Stomach (tissue), 9 donors: ENCODE data around the gene TXNDC17. TPM values are rescaled to one million over a fixed set of nuclear protein-coding genes. Genes with fewer than 3 reads are reported as not detected.
"Not testable (repeated sequence)": the region's sequence is repeated elsewhere in the genome, so short reads cannot be mapped to it uniquely, and the experiment has no call there.

Source experiments
- DNase-seq, 2 donors: peaks; one replicate each; pipeline versions ENCODE4 v3.0.0 to v3.0.0-alpha.2; 2013 to 2019
- H3K27ac ChIP-seq, 5 donors: fragments of 200-600 bp in 4 of 5; sonication (generic) in 4 of 5; one replicate each; pipeline ENCODE4 v1.5.1; 2013 to 2019; ENCODE audit warnings: mild to moderate bottlenecking in 1 of 5, moderate library complexity in 1 of 5
- H3K27me3 ChIP-seq, 3 donors: fragments of 200-600 bp; sonication (generic); one replicate each; pipeline ENCODE4 v1.5.1; 2017 to 2019; ENCODE audit warnings: mixed run types in 1 of 3
- H3K36me3 ChIP-seq, 4 donors: fragments of 200-600 bp; sonication (generic); 1 replicate in 3 of 4; 2 replicates in 1 of 4; pipeline ENCODE4 v1.5.1; 2016 to 2019
- H3K4me1 ChIP-seq, 4 donors: fragments of 200-600 bp; sonication (generic); one replicate each; pipeline ENCODE4 v1.5.1; 2016 to 2019
- H3K4me3 ChIP-seq, 4 donors: fragments of 200-600 bp; sonication (generic) in 3 of 4; one replicate each; pipeline ENCODE4 v1.5.1; 2016 to 2019; ENCODE audit warnings: mild to moderate bottlenecking in 1 of 4
- H3K9me3 ChIP-seq, 4 donors: fragments of 200-600 bp; sonication (generic); one replicate each; pipeline ENCODE4 v1.5.1; 2016 to 2019
- EP300 ChIP-seq: sonication (generic); formaldehyde crosslinking; IDR thresholded peaks from one replicate; pipeline ENCODE4 v1.6.1; 2017; ENCODE audit warnings: antibody characterized with exemption
- POLR2A ChIP-seq, 4 donors: fragments of 450-650 bp; IDR thresholded peaks; one replicate each; pipeline ENCODE4 v1.6.1; 2016; ENCODE audit warnings: antibody characterized with exemption in 4 of 4, control low read depth in 2 of 4, mild to moderate bottlenecking in 1 of 4, moderate library complexity in 1 of 4
- POLR2AphosphoS5 ChIP-seq, 3 donors: sonication (generic); formaldehyde crosslinking; IDR thresholded peaks; one replicate each; pipeline ENCODE4 v1.6.1; 2016; ENCODE audit warnings: antibody characterized with exemption in 3 of 3
- WGBS, 5 donors: extraction: QIAGEN DNeasy Blood & Tissue Kit in 3 of 5; methylation state at CpG; one replicate each; pipeline versions ENCODE4 v1.1.5 to v1.1.7; 2013 to 2018; 5-methylcytosine and 5-hydroxymethylcytosine counted together
- intact Hi-C: fragments of 100-400 bp; cut with DNase I; formaldehyde crosslinking; loops from one replicate; pipeline ENCODE4 v1.15.1; 2023; ENCODE audit warnings: low total_unique reads
- polyA plus RNA-seq, 3 donors: library from polyadenylated mRNA; stranded (reverse); fragments of 200-250 nt; gene quantifications; one replicate each; pipeline ENCODE4 v1.2.3, GENCODE V29; 2013
- total RNA-seq, 5 donors: library from RNA; depleted of rRNA; stranded (reverse); fragments of >200 nt; gene quantifications; one replicate each; pipeline versions ENCODE4 v1.1.0 to v1.2.3, GENCODE V29; 2014 to 2016
- TF ChIP-seq, protein P1 (sequence below), 7 experiments: fragments of 450-650 bp in 4 of 7; fragments of 200-600 bp in 3 of 7; sonication (generic) in 3 of 7; IDR thresholded peaks; one replicate each; pipeline ENCODE4 v1.5.1; 2016 to 2019; ENCODE audit warnings: antibody characterized with exemption in 7 of 7, control low read depth in 2 of 7, mild to moderate bottlenecking in 1 of 7
- donor health status: healthy with polysubstance abuse.
- donor health status: Bipolar disorder and iron deficiency.
- donor health status: healthy.

Gene TXNDC17
- total and polyA plus RNA-seq, 8 donors: 28.7 to 375 (median 169) TPM; not detected in 1

DNA sequence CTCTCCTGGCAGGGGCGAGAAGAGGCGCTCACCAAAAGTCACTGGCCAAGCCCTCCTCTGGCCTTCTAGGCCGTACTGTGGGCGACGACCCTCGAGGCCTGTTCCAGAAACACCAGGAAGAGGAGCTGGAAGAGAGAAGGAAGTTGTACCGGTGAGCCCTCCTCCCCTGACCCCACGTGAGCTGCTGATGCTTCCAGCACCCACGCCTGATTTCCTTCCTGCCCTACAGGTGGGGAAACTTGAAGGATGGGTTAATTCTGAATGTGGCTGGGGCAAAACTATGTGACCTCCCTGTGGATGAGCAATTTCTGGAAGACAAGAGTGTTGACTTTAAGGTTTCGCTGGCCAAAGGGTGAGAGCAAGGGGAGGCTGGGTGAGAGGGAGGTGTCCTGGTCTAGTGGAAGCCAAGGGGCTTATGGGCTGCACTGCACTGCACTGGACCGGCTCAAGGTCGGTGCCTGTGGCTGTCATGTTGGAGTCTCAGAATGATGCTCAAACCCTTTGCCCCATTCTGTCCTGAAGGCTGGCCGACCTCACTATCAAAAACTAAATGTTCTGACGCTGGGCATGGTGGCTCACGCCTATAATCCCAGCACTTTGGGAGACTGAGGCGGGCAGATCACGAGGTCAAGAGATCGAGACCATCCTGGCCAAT lies 16.9 kb downstream of the TXNDC17 start:
- Histone ChIP-seq H3K4me1 (peaks cover 0 to 37% (median 22%) of the 10 kb centered on the region in 4 donors), H3K9me3 (peaks cover 0 to 6% (median 0%) of the 10 kb centered on the region in 4 donors), H3K27me3 (peaks cover 7 to 67% (median 26%) of the 10 kb centered on the region in 3 donors), H3K4me3 (peak overlapping the region in 1 of 4 donors; percentile 41), H3K36me3 (no peaks in the 10 kb centered on the region), H3K27ac (no peak overlapping the region)
- TF ChIP-seq POLR2AphosphoS5 (IDR thresholded peaks at IDR 0.05) (no peak), POLR2A (IDR thresholded peaks at IDR 0.05) (no peak), EP300 (no peak)
- TF ChIP-seq, protein P1, sequence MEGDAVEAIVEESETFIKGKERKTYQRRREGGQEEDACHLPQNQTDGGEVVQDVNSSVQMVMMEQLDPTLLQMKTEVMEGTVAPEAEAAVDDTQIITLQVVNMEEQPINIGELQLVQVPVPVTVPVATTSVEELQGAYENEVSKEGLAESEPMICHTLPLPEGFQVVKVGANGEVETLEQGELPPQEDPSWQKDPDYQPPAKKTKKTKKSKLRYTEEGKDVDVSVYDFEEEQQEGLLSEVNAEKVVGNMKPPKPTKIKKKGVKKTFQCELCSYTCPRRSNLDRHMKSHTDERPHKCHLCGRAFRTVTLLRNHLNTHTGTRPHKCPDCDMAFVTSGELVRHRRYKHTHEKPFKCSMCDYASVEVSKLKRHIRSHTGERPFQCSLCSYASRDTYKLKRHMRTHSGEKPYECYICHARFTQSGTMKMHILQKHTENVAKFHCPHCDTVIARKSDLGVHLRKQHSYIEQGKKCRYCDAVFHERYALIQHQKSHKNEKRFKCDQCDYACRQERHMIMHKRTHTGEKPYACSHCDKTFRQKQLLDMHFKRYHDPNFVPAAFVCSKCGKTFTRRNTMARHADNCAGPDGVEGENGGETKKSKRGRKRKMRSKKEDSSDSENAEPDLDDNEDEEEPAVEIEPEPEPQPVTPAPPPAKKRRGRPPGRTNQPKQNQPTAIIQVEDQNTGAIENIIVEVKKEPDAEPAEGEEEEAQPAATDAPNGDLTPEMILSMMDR (IDR thresholded peaks at IDR 0.05): no peak
- DNase-seq: no peak
- 78 to 88% (median 83%) methylated on average over 17 to 18 of the region's 18 CpGs for WGBS, 5 donors
- intact Hi-C loops: no loop called here

DNA sequence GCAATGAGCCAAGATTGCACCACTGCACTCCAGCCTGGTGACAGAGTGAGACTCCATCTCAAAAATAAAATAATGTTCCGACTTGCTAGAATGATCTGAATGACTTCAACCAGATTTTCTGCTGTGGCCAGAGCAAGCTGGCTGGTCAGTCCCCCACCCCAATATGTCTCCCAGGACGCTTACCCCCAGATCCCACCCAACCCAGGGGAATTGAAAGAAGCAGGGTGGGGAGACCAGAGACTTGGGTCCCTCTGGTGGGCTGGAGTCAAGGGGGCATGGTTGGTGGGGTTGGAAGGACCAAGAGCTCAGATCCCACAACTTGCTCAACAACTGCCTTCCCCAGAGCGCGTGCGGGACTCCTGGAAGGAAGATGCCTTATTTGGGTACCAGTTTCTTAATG lies 17.6 kb downstream of the TXNDC17 start:
- DNase-seq: not testable (repeated sequence)

DNA sequence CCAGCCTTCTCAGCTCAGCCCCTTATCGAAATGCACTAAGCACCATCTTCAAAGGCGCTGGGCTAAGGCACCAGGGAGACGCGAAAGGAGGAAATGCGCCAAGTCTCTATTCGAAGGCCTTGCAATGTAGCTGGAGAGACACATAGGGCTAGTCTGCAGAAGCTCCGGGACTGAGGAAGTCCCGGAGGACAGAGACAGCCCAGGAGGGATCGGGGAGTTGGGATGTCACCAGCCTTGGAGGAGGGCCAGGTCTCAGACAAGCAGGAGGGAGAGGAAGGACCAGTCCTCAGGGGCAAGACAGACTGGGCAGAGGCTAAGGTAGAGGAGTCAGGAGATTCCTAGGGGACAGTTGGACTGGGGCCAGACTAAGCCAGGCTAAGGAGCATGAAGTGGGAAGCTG lies 19.2 kb downstream of the TXNDC17 start:
- H3K4me1 ChIP-seq: peaks cover 0 to 14% (median 5%) of the 10 kb centered on the region in 4 donors
- WGBS, 5 donors: 80 to 87% (median 84%) methylated on average over 9 of the region's 9 CpGs
- H3K36me3 ChIP-seq: no peaks in the 10 kb centered on the region
- intact Hi-C loops: loop anchor here (10.0 kb wide), 2 partner anchors 185 to 345 kb away; no protein-coding TSS in a partner anchor
- DNase-seq: no peak
- H3K27ac ChIP-seq: no peak overlapping the region
- H3K27me3 ChIP-seq: peaks cover 3 to 50% (median 15%) of the 10 kb centered on the region in 3 donors
- H3K4me3 ChIP-seq: no peak overlapping the region
- no peaks in the 10 kb centered on the region for H3K9me3 ChIP-seq
- TF ChIP-seq POLR2AphosphoS5 (IDR thresholded peaks at IDR 0.05): no peak
- TF ChIP-seq POLR2A (IDR thresholded peaks at IDR 0.05): no peak

More for the DNA sequence above, 17.6 kb downstream of the TXNDC17 start:
- Histone ChIP-seq H3K4me1 (peaks cover 0 to 30% (median 15%) of the 10 kb centered on the region in 4 donors), H3K27me3 (peaks cover 7 to 67% (median 26%) of the 10 kb centered on the region in 3 donors)
- H3K4me3 ChIP-seq, H3K36me3 ChIP-seq, H3K27ac ChIP-seq, intact Hi-C loops, H3K9me3 ChIP-seq: not testable (repeated sequence)
- 87 to 100% (median 95%) methylated on average over 2 to 5 of the region's 5 CpGs for WGBS, 5 donors

DNA sequence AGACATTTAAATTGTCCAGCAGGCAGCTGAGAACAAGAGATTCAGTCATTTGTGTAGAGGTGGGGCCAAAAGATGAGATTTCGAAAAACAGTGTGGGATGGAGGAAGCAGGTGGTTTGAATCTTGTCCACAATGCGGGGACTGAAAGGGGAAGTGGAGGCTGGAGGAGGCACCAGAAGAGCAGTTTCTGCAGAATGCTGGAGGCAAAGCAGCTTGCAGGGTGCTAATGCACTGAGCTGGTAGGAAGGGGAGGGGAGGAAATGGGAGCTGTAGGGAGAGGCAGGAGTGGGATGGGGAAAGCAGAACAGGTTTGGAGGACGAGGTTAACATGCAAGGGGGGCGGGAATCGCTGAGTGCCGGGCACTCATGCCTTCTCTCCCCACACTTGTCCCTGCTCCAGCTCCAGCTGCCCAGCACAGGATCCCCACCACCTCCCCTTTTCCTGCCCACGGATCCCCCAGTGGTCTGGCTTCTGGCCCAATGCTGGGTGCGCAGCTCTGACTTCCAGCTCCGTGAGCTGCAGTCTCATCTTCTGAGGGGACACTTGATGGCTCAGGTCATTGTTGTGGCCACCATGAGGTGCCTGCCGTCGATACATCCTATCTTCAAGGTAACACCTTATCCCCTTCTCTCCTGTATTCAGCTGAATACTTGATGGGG lies 20.1 kb downstream of the TXNDC17 start:
- DNase-seq: no peak
- no peaks in the 10 kb centered on the region for H3K36me3 ChIP-seq
- no peak overlapping the region for H3K27ac ChIP-seq
- TF ChIP-seq, protein P1 (IDR thresholded peaks at IDR 0.05): no peak
- TF ChIP-seq POLR2AphosphoS5 (IDR thresholded peaks at IDR 0.05) (no peak), EP300 (no peak), POLR2A (IDR thresholded peaks at IDR 0.05) (no peak)
- intact Hi-C loops: loop anchor here (10.0 kb wide), 2 partner anchors 184 to 344 kb away; no protein-coding TSS in a partner anchor
- H3K4me3 ChIP-seq: no peak overlapping the region
- WGBS, 5 donors: 50 to 60% (median 54%) methylated on average over 10 to 11 of the region's 11 CpGs
- peaks cover 0 to 42% (median 12%) of the 10 kb centered on the region in 3 donors for H3K27me3 ChIP-seq
- H3K9me3 ChIP-seq: no peaks in the 10 kb centered on the region
- peaks cover 0 to 9% (median 3%) of the 10 kb centered on the region in 4 donors for H3K4me1 ChIP-seq

- no peak overlapping the region for H3K4me3 ChIP-seq
- intact Hi-C loops: loop anchor here (10.0 kb wide), 2 partner anchors 183 to 343 kb away; no protein-coding TSS in a partner anchor
- no peaks in the 10 kb centered on the region for H3K9me3 ChIP-seq
- H3K27me3 ChIP-seq: peaks cover 0 to 36% (median 12%) of the 10 kb centered on the region in 3 donors
- no peak overlapping the region for H3K27ac ChIP-seq
- H3K4me1 ChIP-seq: peaks cover 0 to 12% (median 5%) of the 10 kb centered on the region in 4 donors
- WGBS, 5 donors: 71 to 87% (median 83%) methylated on average over 2 of the region's 2 CpGs
- H3K36me3 ChIP-seq: no peaks in the 10 kb centered on the region
- DNase-seq: no peak
- TF ChIP-seq, protein P1 (IDR thresholded peaks at IDR 0.05): no peak
- TF ChIP-seq EP300 (no peak), POLR2A (IDR thresholded peaks at IDR 0.05) (no peak)
Measured at GRCh38 chr17:6661464-6661848, 20.6 kb downstream of the TXNDC17 start.

DNA sequence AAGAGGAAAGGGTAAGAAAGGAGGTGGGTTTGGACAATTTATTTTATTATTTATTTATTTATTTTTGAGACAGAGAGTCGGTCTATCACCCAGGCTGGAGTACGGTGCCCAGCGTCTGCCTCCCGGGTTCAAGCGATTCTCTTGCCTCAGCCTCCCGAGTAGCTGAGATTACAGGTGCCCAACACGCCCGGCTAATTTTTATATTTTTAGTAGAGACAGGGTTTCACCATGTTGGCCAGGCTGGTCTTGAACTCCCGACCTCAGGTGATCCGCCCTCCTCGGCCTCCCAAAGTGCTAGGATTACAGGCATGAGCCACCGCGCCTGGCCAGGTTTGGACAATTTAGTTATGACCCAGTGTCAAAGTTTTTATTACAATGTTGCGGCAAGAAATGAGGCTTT lies 22.3 kb downstream of the TXNDC17 start:
- not testable (repeated sequence) for H3K9me3 ChIP-seq, H3K27ac ChIP-seq, H3K4me1 ChIP-seq, H3K4me3 ChIP-seq, DNase-seq, H3K36me3 ChIP-seq
- H3K27me3 ChIP-seq: peaks cover 0 to 27% (median under 1%) of the 10 kb centered on the region in 3 donors
- 91 to 95% (median 92%) methylated on average over 14 of the region's 14 CpGs for WGBS, 5 donors
- intact Hi-C loops: loop anchor here (10.0 kb wide), 2 partner anchors 182 to 342 kb away; no protein-coding TSS in a partner anchor
